ENCODE data around the gene ZNF672.
"Not testable (repeated sequence)": the region's sequence is repeated elsewhere in the genome, so short reads cannot be mapped to it uniquely, and the experiment has no call there.

Gene ZNF672

DNA sequence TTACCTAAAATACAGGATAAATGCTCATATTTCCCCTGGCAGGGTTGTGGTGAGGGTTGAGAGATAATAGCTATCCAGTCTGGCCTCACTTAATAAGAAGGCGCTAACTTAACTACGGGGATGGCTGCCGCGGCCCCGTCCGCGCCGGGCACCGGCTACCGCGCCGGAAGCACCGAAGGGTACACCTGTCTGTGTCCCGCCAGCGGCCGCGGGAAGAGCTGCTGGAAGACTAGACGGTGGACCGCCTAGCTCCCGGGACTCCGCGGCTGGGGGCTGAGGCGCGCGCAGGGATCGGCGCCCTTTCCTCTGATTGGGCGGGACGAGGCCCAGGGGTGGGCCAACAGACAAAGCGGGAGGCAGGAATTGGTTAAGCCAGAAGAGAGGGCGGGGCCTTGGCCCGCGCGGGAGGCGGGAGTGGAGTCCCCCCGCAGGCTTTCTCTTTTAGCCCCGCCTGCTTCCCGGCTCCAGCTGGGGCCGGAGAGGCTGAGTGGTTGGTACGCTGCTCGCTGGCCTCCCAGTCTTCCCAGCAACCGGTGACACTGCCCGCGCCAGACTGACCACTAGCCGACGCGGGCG, at the start of gene ZNF672:
Gene ZNF672 (plus strand): TSS at position 444 of the 576 bp plus-strand sequence. CDS start 9,051 bp downstream, outside the sequence.
- DNase-seq (ENCODE audit: low spot score): peak; percentile 92

DNA sequence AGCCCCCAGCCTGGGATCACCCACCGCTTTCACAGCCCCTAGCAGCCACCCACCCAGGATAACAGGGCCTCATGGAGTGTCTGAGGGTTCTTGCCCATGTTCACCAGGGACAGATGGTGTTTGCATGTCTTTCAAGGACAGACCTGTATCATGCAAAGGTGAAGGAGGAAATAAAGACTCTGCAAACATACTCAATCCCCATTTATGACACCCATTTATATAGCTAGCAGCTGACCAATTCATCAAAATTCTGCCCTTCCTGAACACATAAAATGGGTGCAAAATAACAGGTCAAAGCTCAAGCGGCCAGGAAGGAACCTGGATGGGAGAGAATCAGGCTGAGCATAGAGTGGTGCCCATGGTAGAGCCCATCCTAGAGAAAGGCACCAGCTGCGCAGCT, 49.7 kb upstream of the ZNF672 start:
- no peak for DNase-seq (ENCODE audit: low spot score)

DNA sequence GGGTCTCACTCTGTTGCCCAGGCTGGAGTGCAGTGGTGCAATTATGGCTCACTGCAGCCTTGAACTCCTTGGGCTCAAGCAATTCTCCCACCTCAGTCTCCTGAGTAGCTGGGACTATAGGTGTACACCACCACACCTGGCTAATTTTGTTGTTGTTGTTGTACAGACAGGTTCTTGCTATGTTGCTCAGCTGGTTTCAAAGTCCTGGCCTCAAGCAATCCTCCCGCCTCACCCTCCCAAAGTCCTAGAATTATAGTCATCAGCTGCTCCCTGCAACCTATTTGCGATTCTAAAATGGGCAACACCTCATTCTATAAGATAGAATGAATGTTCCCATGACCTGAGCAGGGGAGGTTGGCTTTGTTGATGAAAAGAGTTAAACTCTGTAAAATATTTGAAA, 48.7 kb upstream of the ZNF672 start:
- DNase-seq (ENCODE audit: low spot score): not testable (repeated sequence)

DNA sequence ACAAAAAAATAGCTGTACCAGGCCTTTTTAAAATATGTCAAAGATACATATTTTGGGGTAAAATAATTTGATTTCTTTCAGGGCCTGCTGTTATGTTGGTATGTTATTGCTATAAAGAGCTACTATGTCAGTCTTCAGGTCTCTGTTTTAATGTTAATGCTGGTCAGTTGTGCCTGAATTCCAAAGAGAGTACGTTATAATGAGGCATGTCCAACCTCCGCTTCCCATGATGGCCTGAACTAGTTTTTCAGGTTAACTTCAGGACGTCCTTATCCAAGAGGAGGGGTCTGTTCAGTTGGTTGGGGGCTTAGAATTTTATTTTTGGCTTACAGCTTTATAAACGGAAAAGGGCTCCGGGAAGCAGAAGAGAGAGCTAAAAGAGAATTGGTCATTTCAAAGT, 47.6 kb upstream of the ZNF672 start:
- DNase-seq (ENCODE audit: low spot score): no peak

DNA sequence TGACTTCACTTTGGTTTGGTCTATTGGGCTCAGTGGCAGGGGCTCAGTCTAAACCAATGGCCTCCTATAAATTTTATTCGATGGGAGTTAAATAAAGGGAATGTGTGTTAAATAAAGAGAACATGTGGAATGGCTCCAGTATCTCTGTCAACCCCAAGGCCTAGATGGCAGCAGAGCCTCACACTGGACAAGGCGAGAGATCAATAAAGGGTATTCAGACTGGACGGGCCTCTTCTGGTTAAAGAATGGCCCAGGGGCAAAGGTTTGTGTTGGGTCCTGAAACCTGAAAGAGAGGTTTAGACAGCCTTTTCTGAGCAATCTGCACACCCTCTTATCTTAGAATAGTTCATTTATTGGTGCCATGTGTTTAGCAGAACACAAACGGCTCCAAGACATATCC, 47.0 kb upstream of the ZNF672 start:
- no peak for DNase-seq (ENCODE audit: low spot score)

DNA sequence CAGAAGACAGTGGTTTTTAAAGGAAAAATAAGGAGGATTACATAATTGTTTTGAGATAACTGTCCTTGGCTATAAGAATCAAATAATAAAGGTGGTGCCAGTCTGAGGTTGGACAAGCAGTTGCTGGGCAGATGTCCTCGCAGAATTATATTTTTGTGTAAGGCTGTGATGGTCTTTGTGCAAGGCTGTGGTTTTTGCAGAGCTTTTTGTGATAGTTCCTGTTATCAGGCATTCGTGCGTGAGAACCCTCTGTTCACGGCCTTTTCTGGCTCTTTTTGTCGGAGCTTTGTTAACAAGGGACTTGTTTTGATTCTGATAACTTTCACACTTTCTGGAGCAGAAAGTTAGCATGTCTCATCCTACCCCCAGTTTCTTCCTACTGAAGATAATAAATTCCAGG, 45.7 kb upstream of the ZNF672 start:
- no peak for DNase-seq (ENCODE audit: low spot score)

DNA sequence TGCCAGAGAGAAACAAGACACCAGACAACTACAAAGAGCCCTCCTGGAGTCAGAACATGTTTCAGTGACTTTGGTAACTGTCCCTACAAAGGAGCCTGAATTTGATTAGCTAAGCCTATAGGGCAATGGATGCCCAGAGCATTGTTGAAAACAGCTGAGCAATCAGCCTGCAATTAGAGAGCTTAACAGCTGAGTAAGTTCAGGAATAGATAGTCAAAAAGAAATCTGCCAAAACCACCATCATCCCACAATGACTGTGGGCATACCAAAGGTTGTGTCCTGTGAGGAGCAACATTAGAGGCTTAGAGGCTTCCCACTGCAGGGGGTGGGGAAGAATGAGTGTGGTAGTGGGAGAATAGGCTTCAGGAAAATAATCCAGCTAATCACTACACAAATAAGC, 44.4 kb upstream of the ZNF672 start:
- DNase-seq (ENCODE audit: low spot score): no peak

DNA sequence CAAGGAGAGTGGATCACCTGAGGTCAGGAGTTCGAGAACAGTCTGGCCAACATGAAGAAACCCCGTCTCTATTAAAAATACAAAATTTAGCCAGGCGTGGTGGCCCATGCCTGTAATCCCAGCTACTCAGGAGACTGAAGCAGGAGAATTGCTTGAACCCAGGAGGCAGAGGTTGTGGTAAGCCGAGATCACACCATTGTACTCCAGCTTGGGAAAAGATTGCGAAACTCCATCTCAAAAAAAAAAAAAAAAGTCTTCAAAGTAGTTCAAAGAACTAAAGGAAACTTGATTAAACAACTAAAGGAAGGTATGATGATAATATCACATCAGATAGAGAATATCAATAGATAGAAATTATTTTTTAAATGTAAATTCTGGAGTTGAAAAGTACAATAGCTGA, 43.4 kb upstream of the ZNF672 start:
- not testable (repeated sequence) for DNase-seq (ENCODE audit: low spot score)

DNA sequence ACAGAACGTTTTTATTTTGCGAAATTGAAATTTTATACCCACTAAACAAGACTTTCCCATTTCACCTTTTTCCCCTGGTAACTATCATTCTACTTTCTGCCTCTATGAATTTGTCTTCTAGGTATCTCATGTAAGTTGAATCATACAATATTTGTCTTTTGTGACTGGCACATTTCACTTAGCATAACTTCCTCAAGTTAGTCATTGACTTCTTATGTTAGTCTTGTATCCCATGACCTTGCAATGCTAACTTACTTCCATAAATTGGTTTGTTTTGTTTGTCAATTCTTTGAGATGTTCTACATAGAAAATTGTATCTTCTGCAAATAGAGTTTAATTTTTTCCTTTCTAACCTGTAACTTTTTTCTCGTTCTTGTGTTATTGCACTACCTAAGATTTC, 39.2 kb upstream of the ZNF672 start:
- no peak for DNase-seq (ENCODE audit: low spot score)

DNA sequence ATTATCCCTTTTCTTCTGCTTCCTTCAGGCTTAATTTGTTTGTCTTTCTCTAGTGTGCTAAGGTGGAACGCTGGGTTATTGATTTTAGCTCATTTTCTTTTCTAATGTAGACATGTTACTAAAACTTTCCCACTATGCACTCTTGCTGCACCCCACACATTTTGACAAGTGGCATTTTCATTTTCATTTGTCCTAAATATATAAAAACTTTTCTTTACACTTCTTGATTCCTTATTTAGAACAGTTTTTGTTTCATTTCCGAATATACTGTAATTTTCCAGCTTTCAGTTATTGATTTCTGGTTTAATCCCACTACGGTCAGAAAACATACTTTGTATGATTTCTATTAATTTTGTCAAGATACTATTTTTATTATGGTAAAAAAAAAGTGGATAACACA, 37.6 kb upstream of the ZNF672 start:
- no peak for DNase-seq (ENCODE audit: low spot score)

DNA sequence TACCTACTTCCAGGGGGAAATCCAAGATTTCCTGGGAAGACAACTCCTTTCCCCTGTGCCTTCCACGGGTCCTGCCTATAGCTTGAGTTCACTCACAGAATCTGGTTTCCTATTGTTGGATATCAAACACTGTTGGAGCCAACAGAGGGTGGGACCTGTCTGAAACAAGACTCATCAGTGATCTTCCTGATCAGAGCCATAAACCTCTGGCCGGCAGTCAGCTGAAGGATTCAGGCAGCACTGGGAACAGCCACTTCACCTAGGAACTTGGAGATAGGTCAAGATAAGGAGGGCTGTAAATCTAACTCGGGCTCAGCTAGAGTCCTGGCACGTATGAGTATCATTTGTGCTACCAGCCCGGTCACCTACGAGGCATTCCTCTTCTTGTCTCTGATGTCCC, 35.6 kb upstream of the ZNF672 start:
- DNase-seq (ENCODE audit: low spot score): no peak

DNA sequence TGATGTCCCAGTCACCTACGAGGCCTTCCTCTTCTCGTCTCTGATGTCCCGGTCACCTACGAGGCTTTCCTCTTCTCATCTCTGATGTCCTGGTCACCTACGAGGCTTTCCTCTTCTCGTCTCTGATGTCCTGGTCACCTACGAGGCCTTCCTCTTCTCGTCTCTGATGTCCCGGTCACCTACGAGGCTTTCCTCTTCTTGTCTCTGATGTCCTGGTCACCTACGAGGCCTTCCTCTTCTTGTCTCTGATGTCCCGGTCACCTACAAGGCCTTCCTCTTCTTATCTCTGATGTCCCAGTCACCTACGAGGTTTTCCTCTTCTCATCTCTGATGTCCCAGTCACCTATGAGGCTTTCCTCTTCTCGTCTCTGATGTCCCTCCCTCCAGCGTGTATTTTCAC, 34.5 kb upstream of the ZNF672 start:
- not testable (repeated sequence) for DNase-seq (ENCODE audit: low spot score)

DNA sequence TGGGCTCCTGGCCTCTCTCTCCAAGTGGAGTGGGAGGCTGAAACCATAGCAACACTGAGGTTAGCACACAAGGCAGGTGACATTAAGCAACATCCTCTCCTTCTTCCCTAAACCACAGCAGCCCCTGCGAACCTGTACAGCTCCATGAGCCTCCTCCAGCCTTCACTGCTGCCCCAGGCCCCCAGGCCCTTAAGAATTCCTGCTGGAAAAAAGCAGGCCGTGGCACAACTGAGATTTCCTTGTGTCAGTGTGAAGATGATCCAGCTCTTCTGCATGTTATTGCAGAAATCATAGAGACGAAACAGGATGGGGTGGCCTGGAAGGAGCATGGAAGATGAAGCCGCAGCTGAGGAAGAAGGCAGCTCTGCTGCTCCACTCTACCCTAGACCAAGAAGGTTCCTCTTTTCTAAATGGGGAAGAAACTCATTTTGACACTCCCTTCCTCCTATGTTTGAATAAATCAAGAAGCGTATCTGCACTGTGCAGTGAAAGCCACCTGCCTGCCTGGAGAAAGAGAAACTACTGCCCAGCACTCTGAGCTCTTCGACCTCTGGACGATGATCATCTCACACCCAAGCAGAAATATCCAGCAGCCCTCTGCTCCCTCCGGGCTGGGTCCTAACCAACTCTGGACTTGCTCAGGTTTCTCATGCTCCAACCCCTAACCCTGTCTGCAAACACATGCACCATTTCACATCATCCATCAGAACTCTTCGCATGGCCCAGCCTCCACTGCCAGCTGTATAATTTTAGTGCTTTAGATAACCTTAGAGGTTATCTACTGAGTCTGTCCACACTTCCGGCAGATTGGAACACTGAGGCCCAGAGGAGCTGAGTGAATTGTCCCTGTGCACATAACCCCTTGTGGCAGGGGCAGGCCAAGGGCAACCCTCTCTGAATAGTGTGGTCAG, 33.0 kb upstream of the ZNF672 start:
- DNase-seq (ENCODE audit: low spot score): peak; percentile 39

DNA sequence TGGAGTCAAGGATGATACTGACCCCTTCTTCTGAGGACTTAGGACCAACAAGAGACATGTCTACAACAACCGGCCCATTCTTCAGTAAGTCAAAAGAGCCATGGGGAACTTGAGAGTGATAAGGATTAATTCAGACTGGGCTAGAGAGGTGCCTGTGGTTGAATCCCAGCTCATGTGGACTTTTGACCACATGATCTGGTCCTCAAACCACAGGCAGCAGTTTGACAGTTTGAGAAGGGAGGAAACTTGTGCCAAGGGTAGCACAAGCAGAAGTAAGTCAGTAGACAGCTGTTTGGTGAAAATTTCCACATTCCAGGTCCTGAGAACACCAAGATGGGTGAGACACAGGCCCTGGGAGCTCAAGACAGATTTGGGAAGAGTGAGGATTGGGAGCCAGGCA, 32.1 kb upstream of the ZNF672 start:
- no peak for DNase-seq (ENCODE audit: low spot score)

DNA sequence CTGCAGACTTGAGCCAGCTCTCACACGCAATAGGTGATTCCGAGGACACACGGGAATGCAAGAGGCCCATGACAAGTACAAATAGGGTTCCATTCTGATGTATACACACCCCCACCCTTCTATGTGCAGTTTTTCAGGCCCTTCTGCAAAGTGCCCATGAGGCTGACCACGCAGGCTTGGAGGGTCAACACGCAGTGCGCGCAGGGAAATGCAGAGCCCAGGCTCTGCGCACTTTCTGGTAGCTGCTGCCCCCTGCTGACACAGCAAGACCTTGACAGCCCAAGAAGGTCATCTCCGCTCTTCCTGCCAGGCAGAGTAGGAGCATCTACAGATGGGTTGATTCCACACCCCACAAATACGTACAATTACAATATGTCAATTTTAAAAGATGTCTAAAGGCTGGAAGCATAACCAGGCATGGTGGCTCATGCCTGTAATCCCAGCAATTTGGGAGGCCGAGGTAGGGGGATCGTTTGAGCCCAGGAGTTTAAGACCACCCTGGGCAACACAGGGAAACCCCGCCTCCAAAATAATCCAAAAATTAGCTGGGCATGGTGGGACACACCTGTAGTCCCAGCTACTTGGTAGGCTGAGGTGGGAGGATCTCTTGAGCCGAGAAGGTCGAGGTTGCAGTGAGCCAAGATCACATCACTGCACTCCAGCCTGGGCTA, 30.8 kb upstream of the ZNF672 start:
- no peak for DNase-seq (ENCODE audit: low spot score)

DNA sequence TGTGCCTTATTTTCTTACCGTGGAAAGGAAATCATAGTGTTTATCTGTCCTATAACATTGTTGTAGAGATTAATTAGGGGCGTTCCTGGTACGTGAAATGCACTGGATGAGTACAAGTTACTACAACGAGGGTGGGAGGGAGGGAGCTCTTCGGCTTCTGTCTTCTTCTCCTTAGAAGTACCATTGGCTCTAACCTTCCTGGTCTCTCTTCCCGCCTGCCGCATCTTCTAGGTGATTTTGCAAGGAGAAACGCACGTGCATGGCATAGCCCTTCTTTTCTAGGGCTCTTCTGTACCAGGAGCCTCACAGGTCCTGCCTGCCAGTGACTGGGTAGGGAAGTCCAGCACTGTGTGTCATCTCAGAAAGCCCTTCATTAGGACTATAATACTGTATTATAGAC, 29.1 kb upstream of the ZNF672 start:
- DNase-seq (ENCODE audit: low spot score): no peak

DNA sequence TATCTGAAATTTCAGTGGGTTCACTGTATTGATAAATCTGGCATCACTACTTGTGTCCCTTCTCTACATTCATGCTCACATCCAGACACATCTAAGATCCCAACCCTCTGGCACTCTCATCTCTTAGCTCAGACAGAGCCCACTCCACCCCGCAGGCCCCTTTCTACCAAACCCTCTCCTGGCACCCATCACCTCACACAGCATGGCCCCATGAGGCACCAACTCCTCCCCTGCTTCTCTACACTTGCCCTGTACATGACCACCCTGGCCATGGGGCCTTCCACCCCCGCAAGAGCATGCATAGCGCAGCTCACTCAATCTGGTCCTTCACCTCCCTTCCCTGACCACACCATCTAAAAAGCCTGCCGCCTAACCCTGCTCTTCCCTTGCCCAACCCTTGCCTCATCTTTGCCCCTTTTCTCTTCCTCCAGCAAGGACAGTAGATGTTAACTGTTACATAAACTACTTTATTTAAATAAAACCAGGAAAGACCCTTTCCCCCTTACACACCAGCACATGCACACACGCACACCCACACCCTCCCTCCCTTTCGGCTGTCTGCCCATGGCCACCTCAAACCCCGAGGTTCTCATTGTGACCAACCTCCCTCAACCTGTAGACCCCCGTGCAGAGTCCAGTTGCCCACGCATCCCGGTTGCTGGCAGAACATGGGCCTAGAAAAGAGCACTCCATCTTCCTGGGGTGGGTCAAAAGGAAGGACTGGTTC, 27.9 kb upstream of the ZNF672 start:
- no peak for DNase-seq (ENCODE audit: low spot score)

DNA sequence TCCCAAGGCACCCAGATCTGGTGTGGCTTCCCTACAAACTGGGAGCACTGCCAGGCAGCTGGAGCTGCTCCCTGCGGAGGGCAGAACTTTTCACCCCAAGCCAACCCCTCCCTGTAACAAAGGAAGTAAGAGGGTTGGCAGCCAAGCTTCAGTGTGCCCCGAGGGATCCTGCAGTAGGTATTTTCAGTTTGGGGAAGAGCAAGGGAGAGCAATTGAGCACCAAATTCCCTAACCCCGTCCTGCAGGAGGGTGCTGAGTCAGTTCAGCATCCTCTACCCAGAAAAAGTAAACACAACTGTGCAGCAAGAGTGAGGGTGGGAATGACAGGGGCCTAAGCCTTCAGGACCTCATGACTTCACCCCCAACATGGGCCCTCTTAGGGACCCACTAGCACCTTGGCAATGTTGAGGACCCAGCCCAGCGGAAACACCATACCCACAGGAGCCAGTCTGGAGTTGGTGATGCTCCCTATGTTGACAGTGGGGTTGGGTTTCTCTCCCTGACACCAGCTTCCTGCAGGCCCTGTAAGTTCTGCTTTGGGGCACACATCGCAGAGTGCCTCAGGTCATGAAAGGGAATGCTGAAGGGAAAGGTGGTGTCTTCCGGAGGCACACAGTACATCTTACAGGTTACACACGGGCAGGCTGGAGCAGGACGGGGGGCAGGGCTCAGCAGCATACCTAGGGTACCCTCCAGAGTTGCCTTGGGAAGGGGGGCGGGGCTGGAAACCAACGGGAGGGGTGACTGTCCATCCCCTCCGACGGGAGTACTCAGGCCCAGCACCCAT, 27.1 kb upstream of the ZNF672 start:
- no peak for DNase-seq (ENCODE audit: low spot score)

DNA sequence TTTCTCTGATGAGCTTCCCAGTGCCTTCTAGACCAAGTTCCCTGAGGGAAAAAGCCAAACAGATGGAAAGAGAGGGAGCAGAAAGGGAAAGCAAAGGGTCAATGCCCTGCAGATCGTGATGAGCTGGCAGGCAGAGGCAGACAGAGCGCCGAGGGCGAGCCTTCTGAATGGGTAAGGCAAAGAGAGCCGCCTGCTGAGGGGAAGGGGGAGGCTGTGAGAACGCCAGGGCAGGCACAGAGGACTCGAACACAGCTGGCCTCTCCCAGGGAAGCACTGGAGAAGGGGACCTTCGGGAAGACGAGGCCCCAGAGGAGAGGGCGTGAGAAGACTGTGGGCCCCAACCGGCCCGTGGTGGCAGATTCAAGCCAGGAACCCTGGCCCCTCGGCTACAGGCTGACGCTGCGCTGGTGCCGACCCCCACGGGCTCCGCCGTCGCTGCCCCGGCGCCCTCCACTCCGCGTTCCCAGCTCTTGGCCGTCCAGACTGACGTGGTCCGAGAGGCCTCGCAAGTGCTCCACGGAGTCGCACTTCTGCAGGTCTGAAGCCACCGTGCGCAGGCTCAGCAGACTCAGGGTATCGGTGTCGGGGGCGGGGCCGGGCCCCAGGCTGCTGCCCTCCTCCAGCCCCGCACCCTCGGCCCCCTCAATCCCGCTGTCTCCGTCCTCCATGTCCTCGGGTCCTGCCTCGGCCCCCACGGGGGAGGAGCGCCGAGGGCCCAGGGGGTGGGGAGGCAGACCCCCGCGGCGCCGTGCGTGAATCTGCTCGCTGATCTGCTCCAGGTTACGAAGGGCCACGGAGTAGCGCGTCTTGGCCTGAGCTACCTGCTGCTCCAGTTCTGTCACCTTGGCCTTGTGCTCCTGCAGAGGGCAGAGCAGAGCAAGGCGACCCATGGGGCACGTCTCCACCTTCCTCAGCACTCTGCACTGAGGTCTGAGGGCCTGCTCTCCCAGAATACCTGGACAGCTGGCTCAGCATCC, 26.2 kb upstream of the ZNF672 start:
- no peak for DNase-seq (ENCODE audit: low spot score)

DNA sequence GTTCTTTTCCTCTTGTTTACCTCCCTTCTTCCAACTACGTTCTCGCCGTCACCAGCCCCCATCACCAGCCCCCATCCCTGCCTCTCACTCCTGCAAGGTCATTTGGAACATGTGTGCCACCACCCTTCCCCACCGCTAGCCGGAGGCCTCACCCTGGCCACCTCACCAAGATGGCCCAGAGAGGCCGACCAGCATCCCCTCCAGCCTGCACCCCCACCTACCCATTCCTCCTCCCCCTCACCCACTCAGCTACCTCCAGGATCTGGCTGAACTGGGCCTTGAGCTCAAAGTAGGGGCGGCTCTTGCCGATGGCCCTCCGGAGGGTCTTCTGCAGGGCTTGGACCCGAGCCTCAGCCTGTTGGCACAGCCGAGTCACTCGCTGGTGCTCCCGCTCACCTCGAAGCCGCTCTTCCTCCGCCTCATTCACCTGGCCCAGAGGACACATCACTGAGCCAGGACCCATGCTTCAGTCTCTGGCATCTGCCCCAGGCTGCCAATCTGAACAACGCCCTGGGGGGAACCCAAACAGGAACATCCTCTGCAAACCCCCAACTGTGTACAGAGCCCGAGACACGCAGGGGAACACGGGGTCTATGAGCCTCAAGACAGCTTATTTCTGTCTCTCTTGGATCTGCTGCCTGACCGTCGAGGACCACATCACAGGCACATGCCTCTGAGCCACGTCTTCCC, 25.1 kb upstream of the ZNF672 start:
- DNase-seq (ENCODE audit: low spot score): no peak
